ENCODE data around the gene TRMT112.

Gene TRMT112

GRCh38 chr11:64349404-64349803 lies 32.0 kb upstream of the TRMT112 start:
- DNase-seq, result no peak

GRCh38 chr11:64349025-64349387 lies 31.6 kb upstream of the TRMT112 start:
- no peak for DNase-seq

- DNase-seq, result no peak
These were observed 31.1 kb upstream of the TRMT112 start for GRCh38 chr11:64348383-64349024.

- no peak for DNase-seq
These were observed 30.0 kb upstream of the TRMT112 start for GRCh38 chr11:64347193-64347867.

GRCh38 chr11:64344787-64345186 lies 27.4 kb upstream of the TRMT112 start:
- no peak for DNase-seq

- no peak for DNase-seq
These were observed 26.6 kb upstream of the TRMT112 start for GRCh38 chr11:64343767-64344559.

GRCh38 chr11:64342869-64343745 lies 25.7 kb upstream of the TRMT112 start:
- no peak for DNase-seq

GRCh38 chr11:64341851-64342791 lies 24.8 kb upstream of the TRMT112 start:
- peak; percentile 63 for DNase-seq

GRCh38 chr11:64341429-64341828 lies 24.1 kb upstream of the TRMT112 start:
- no peak for DNase-seq

GRCh38 chr11:64340671-64341335 lies 23.4 kb upstream of the TRMT112 start:
- no peak for DNase-seq

GRCh38 chr11:64339754-64340408 lies 22.5 kb upstream of the TRMT112 start, which contains the start of gene CCDC88B:
Gene CCDC88B, plus strand, starts transcription at chr11:64340204. Its CDS starts 63 bp downstream, at chr11:64340267.
- DNase-seq, result no peak

GRCh38 chr11:64339286-64339685 lies 21.9 kb upstream of the TRMT112 start:
- no peak for DNase-seq

- no peak for DNase-seq
These were observed 21.4 kb upstream of the TRMT112 start for GRCh38 chr11:64338716-64339115.

- DNase-seq, result no peak
These were observed 20.3 kb upstream of the TRMT112 start for GRCh38 chr11:64337538-64338249.

- peak; percentile 32 for DNase-seq
These were observed 17.7 kb upstream of the TRMT112 start for GRCh38 chr11:64334764-64335735.

- no peak for DNase-seq
These were observed 16.2 kb upstream of the TRMT112 start for GRCh38 chr11:64333556-64333955.

GRCh38 chr11:64331569-64332371 lies 14.4 kb upstream of the TRMT112 start:
- peak; percentile 64 for DNase-seq

GRCh38 chr11:64330888-64331287 lies 13.5 kb upstream of the TRMT112 start:
- DNase-seq, result no peak
